Esophagus squamous epithelium (tissue), 4 donors: Measurements from ENCODE around the gene OAS3.

ENCODE experiments used
- CTCF ChIP-seq, 6 experiments: fragments of 450-650 bp in 4 of 6; fragments of 200-600 bp in 2 of 6; sonication (generic) in 2 of 6; IDR thresholded peaks; one replicate each; pipeline ENCODE4 v1.5.1; 2016 to 2019; ENCODE audit warnings: antibody characterized with exemption in 6 of 6, mild to moderate bottlenecking in 4 of 6, moderate library complexity in 4 of 6
- POLR2A ChIP-seq, 4 donors: fragments of 450-650 bp; IDR thresholded peaks; one replicate each; pipeline ENCODE4 v1.6.1; 2017; ENCODE audit warnings: antibody characterized with exemption in 4 of 4, mild to moderate bottlenecking in 4 of 4, moderate library complexity in 3 of 4

DNA sequence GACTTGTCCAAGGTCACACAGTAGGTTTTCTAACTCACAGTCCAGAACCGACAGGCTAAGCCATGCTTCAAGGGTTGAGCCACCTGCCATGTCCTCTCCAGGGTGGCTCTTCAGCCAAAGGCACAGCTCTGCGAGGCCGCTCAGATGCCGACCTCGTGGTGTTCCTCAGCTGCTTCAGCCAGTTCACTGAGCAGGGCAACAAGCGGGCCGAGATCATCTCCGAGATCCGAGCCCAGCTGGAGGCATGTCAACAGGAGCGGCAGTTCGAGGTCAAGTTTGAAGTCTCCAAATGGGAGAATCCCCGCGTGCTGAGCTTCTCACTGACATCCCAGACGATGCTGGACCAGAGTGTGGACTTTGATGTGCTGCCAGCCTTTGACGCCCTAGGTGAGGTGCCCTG is 27.4 kb downstream of the OAS3 start:
- TF ChIP-seq POLR2A (IDR thresholded peaks at IDR 0.05) (no peak), CTCF (IDR thresholded peaks at IDR 0.05) (no peak)
